GM21515 (cell line): Measurements from ENCODE around the gene LRRC4.

Source experiments
- ATAC-seq: cut with Tn5 transposase; IDR thresholded peaks from one replicate; pipeline ENCODE4 v1.9.1; 2021; ENCODE audit not compliant: unreplicated experiment

The LRRC4 gene

GRCh38 chr7:128030654-128031611 lies at the start of gene LRRC4:
LRRC4 (minus strand) TSS chr7:128031437; CDS start chr7:128030640, 797 bp downstream.
- peak; percentile 38 for ATAC-seq

- no peak for ATAC-seq
These were observed 48.9 kb upstream of the LRRC4 start for GRCh38 chr7:128080169-128080568.

GRCh38 chr7:128078309-128078708 lies 47.1 kb upstream of the LRRC4 start:
- ATAC-seq, result no peak

- no peak for ATAC-seq
These were observed 45.6 kb upstream of the LRRC4 start for GRCh38 chr7:128076796-128077271.

GRCh38 chr7:128076196-128076795 lies 45.1 kb upstream of the LRRC4 start:
- ATAC-seq, result no peak

GRCh38 chr7:128075242-128076095 lies 44.2 kb upstream of the LRRC4 start:
- ATAC-seq, result no peak

- no peak for ATAC-seq
These were observed 43.5 kb upstream of the LRRC4 start for GRCh38 chr7:128074736-128075135.

- ATAC-seq, result no peak
These were observed 43.1 kb upstream of the LRRC4 start for GRCh38 chr7:128074336-128074735.

- ATAC-seq, result no peak
These were observed 42.6 kb upstream of the LRRC4 start for GRCh38 chr7:128073671-128074310.

- ATAC-seq, result no peak
These were observed 40.6 kb upstream of the LRRC4 start for GRCh38 chr7:128071801-128072200.

- no peak for ATAC-seq
These were observed 40.1 kb upstream of the LRRC4 start for GRCh38 chr7:128071376-128071775.

GRCh38 chr7:128069373-128070364 lies 38.4 kb upstream of the LRRC4 start:
- no peak for ATAC-seq

- no peak for ATAC-seq
These were observed 37.5 kb upstream of the LRRC4 start for GRCh38 chr7:128068785-128069184.

GRCh38 chr7:128067983-128068382 lies 36.7 kb upstream of the LRRC4 start:
- ATAC-seq, result no peak

GRCh38 chr7:128066858-128067257 lies 35.6 kb upstream of the LRRC4 start:
- ATAC-seq, result no peak

GRCh38 chr7:128066395-128066794 lies 35.2 kb upstream of the LRRC4 start:
- no peak for ATAC-seq

GRCh38 chr7:128065872-128066271 lies 34.6 kb upstream of the LRRC4 start:
- no peak for ATAC-seq

- no peak for ATAC-seq
These were observed 31.9 kb upstream of the LRRC4 start for GRCh38 chr7:128063088-128063487.

GRCh38 chr7:128060018-128060417 lies 28.8 kb upstream of the LRRC4 start:
- ATAC-seq, result no peak
